Measurements from ENCODE around the gene IFRD1. TPM values are rescaled to one million over a fixed set of nuclear protein-coding genes. Genes with fewer than 3 reads are reported as not detected.

The IFRD1 gene
- polyA plus RNA-seq, 1 experiment = 24.2 TPM

DNA sequence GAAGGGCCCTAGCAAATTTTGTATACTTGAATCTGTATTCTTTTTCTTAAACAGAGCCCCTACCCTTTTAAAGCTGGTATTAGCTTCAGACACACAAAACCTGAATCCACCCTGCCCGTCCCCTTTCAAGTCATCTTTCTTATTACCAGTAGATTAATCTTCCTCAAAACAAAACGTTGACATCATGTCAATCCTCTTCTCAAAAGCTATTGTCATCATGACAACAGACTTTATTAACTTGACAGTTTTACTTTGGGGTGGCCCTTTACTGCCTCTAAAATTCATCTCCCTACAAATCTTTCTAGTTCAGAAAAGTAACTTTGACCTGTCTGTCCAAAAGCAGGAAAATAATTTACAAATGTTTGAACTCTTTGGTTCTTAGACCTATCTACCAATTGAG lies 21.5 kb upstream of the IFRD1 start:
- no peak for DNase-seq (ENCODE audit: low read depth)
- ChIA-PET CTCF (interaction anchor here (0.8 to 0.9 kb wide), 2 partner anchors 23 to 67 kb away, joined by 3 read pairs; no protein-coding TSS in a partner anchor), POLR2A (no interaction called here)
- no peak overlapping the region for H3K4me3 ChIP-seq (ENCODE audit: low read depth, low read length)
- no peaks in the 10 kb centered on the region for H3K36me3 ChIP-seq (ENCODE audit: control insufficient read depth, insufficient read depth, low read length)
- no peaks in the 10 kb centered on the region for H3K27me3 ChIP-seq (ENCODE audit: control insufficient read depth, insufficient read depth, low read length)
- TF ChIP-seq, protein P1, sequence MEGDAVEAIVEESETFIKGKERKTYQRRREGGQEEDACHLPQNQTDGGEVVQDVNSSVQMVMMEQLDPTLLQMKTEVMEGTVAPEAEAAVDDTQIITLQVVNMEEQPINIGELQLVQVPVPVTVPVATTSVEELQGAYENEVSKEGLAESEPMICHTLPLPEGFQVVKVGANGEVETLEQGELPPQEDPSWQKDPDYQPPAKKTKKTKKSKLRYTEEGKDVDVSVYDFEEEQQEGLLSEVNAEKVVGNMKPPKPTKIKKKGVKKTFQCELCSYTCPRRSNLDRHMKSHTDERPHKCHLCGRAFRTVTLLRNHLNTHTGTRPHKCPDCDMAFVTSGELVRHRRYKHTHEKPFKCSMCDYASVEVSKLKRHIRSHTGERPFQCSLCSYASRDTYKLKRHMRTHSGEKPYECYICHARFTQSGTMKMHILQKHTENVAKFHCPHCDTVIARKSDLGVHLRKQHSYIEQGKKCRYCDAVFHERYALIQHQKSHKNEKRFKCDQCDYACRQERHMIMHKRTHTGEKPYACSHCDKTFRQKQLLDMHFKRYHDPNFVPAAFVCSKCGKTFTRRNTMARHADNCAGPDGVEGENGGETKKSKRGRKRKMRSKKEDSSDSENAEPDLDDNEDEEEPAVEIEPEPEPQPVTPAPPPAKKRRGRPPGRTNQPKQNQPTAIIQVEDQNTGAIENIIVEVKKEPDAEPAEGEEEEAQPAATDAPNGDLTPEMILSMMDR (IDR thresholded peaks at IDR 0.05; ENCODE audit: insufficient read depth, low read depth, low read length) = no peak

DNA sequence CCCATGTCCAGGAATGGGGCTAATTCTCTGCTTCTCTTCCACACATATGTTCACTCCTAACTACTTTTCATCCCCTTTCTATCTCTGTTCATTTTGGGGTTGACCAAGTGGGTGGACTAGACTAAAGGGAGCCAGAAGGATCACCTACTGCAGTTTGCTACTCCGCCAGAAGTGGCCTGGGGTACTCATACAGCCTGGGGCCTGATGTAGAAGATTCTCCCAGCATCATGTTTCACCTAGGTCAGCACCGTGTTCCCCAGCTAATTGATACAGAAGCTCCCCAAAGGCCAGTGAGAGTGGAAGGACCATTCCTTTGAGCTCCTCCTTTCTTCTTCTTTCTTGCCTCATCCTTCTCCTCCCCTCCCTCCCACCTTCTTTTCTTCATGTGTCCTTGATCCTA lies 19.6 kb upstream of the IFRD1 start:
- no peak overlapping the region for H3K4me3 ChIP-seq (ENCODE audit: low read depth, low read length)
- H3K36me3 ChIP-seq (ENCODE audit: control insufficient read depth, insufficient read depth, low read length) = no peaks in the 10 kb centered on the region
- POLR2A ChIA-PET = no interaction called here

DNA sequence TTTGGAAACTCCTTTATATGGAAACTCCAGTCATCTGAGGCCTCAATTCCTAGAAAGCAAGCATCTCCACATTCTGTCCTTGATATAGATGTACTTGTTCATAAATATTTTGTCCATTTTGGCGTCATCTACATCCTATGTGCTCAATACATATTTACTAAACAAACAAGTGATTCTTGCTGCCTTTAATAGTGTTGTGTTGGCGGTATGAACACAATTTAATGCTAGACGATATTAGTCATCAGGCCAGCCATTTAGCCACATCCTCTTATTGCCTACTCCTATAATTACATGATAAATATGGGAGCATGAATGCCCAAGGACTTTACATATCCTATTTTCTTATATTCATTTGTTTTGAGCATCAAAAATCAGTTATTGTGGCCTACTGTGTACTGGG lies 18.5 kb upstream of the IFRD1 start:
- no peak overlapping the region for H3K4me3 ChIP-seq (ENCODE audit: low read depth, low read length)
- no peaks in the 10 kb centered on the region for H3K36me3 ChIP-seq (ENCODE audit: control insufficient read depth, insufficient read depth, low read length)
- DNase-seq (ENCODE audit: low read depth) = no peak
- H3K27me3 ChIP-seq (ENCODE audit: control insufficient read depth, insufficient read depth, low read length) = no peaks in the 10 kb centered on the region
- TF ChIP-seq, protein P1 (IDR thresholded peaks at IDR 0.05; ENCODE audit: insufficient read depth, low read depth, low read length) = no peak
- CTCF ChIA-PET = no interaction called here
- POLR2A ChIA-PET = no interaction called here

More for the DNA sequence above, 19.6 kb upstream of the IFRD1 start:
- DNase-seq (ENCODE audit: low read depth) = no peak
- H3K27me3 ChIP-seq (ENCODE audit: control insufficient read depth, insufficient read depth, low read length) = no peaks in the 10 kb centered on the region
- CTCF ChIA-PET = no interaction called here
- TF ChIP-seq, protein P1 (IDR thresholded peaks at IDR 0.05; ENCODE audit: insufficient read depth, low read depth, low read length) = no peak

DNA sequence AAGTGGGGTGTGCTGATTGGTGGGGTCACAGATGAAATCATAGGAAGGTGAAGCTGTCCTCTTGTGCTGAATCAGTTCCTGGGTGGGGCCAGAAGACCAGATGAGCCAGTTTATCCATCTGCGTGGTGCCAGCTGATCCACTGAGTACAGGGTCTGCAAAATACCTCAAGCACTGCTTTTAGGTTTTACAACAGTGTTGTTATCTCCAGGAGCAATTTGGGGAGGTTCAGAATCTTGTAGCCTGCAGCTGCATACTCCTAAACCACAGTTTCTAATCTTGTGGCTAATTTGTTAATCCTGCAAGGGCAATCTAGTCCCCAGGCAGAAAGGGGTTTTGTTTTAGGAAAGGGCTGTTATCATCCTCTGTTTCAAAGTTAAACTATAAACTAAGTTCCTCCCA lies 17.0 kb upstream of the IFRD1 start:
- ChIA-PET CTCF (no interaction called here), POLR2A (no interaction called here)
- H3K4me3 ChIP-seq (ENCODE audit: low read depth, low read length) = no peak overlapping the region
- no peaks in the 10 kb centered on the region for H3K36me3 ChIP-seq (ENCODE audit: control insufficient read depth, insufficient read depth, low read length)
- DNase-seq (ENCODE audit: low read depth) = no peak
- no peaks in the 10 kb centered on the region for H3K27me3 ChIP-seq (ENCODE audit: control insufficient read depth, insufficient read depth, low read length)
- TF ChIP-seq, protein P1 (IDR thresholded peaks at IDR 0.05; ENCODE audit: insufficient read depth, low read depth, low read length) = no peak

DNA sequence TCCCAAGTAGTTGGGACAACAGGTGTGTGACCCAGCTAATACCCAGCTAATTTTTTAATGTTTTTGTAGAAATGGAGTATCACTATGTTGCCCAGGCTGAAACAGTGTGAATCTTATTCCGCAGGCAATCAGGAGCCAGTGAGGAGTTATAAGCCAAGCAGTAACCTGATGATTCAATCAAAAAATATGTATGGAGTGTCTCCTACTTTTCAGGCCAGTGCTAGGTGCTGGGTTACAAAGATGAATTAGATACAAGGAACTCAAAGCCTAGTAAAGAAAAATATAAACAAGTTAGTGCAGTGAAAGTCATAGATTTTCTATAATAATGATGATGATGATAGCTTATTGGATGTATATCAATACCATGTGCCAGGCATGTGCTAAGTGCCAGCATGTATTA lies 13.2 kb upstream of the IFRD1 start:
- no peak for DNase-seq (ENCODE audit: low read depth)
- TF ChIP-seq, protein P1 (IDR thresholded peaks at IDR 0.05; ENCODE audit: insufficient read depth, low read depth, low read length) = no peak
- Histone ChIP-seq H3K36me3 (ENCODE audit: control insufficient read depth, insufficient read depth, low read length) (no peaks in the 10 kb centered on the region), H3K4me3 (ENCODE audit: low read depth, low read length) (no peak overlapping the region), H3K27me3 (ENCODE audit: control insufficient read depth, insufficient read depth, low read length) (no peaks in the 10 kb centered on the region)
- ChIA-PET POLR2A (no interaction called here), CTCF (interaction anchor here (1.0 to 1.6 kb wide), 3 partner anchors 12 to 59 kb away, joined by 3 to 4 read pairs (median 3); no protein-coding TSS in a partner anchor)
